ENCODE data around the gene RABGAP1L. TPM values are rescaled to one million over a fixed set of nuclear protein-coding genes. Genes with fewer than 3 reads are reported as not detected.
"Not testable (repeated sequence)": the region's sequence is repeated elsewhere in the genome, so short reads cannot be mapped to it uniquely, and the experiment has no call there.

RABGAP1L gene
- total RNA-seq, 2 experiments from 2014 or later, result 59.8 to 67.6 TPM

DNA sequence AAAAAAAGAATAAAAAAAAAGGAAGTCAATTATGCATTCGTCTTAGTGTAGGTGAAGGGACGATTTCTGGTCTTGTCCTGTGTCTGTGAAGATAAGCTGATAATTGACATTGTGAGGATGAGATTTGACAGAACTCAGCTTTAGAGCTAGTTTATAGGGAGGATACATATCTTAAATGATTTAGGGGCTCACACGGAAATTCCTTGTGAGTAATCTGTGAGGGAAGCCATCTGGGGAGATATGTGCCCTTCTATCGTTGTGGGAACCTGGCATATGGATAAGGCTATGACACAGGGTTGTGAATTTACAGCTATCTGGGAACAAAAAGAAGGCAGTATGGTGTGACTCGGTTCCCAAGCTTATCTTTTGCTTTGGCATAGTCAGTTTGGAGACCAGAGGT, 71.1 kb downstream of the RABGAP1L start:
- TF ChIP-seq, protein P1, sequence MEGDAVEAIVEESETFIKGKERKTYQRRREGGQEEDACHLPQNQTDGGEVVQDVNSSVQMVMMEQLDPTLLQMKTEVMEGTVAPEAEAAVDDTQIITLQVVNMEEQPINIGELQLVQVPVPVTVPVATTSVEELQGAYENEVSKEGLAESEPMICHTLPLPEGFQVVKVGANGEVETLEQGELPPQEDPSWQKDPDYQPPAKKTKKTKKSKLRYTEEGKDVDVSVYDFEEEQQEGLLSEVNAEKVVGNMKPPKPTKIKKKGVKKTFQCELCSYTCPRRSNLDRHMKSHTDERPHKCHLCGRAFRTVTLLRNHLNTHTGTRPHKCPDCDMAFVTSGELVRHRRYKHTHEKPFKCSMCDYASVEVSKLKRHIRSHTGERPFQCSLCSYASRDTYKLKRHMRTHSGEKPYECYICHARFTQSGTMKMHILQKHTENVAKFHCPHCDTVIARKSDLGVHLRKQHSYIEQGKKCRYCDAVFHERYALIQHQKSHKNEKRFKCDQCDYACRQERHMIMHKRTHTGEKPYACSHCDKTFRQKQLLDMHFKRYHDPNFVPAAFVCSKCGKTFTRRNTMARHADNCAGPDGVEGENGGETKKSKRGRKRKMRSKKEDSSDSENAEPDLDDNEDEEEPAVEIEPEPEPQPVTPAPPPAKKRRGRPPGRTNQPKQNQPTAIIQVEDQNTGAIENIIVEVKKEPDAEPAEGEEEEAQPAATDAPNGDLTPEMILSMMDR (IDR thresholded peaks at IDR 0.05), result no peak
- Histone ChIP-seq H3K36me3 (ENCODE audit: insufficient read depth, low read length) (peaks cover 31% of the 10 kb centered on the region), H3K4me1 (ENCODE audit: insufficient read depth, low read length) (no peaks in the 10 kb centered on the region), H3K4me3 (ENCODE audit: low read length) (no peak overlapping the region), H3K9me3 (ENCODE audit: control insufficient read depth in 1 of 2, insufficient read depth in 1 of 2, low read length in 2 of 2) (peaks cover 0 to 7% of the 10 kb centered on the region in 2 experiments), H3K27ac (ENCODE audit: low read depth in 1 of 2, low read length in 2 of 2) (no peak overlapping the region), H3K27me3 (ENCODE audit: control insufficient read depth in 1 of 2, insufficient read depth in 2 of 2, low read length in 2 of 2) (no peaks in the 10 kb centered on the region)
- ChIA-PET POLR2A (interaction anchor here (0.7 kb wide), 1 partner anchor 209 kb away, joined by 3 read pairs; the partner anchor contains the start of gene RC3H1), CTCF (interaction anchor here (0.6 kb wide), 1 partner anchor 610 kb away, joined by 3 read pairs; no protein-coding TSS in a partner anchor)
- no peak overlapping the region for H3K27ac Mint-ChIP-seq
- ATAC-seq (ENCODE audit: poor library complexity) (no peak), DNase-seq (no peak)
- H3K4me1 Mint-ChIP-seq (ENCODE audit: low read depth), result peaks cover 9% of the 10 kb centered on the region
- H3K27me3 Mint-ChIP-seq, result no peaks in the 10 kb centered on the region
- no peak overlapping the region for H3K4me3 Mint-ChIP-seq
- H3K36me3 Mint-ChIP-seq (ENCODE audit: low read depth), result peaks cover 60% of the 10 kb centered on the region
- intact Hi-C loops (cut with DNase I, micrococcal nuclease), result no loop called here
- peaks cover 6% of the 10 kb centered on the region for H3K9me3 Mint-ChIP-seq

DNA sequence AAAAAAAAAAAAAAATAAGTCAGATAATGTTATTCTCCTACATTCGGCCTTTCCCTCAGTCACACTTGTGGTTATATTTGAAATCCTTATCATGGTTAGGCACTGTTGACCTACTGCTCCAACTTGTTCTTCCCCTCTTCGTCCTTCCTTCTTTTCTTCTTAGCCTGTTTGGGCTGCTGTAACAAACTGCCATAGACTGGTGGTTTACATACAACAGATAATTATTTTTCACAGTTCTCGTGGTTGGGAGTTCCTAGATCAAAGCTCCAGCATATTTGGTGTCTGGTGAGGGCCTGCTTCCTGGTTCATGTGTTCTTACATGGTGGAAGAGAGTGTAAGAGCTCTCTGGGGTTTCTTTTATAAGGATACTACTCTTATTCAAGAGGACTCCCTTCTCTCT, 73.4 kb downstream of the RABGAP1L start:
- ATAC-seq (ENCODE audit: poor library complexity) (no peak), DNase-seq (no peak)
- CTCF ChIA-PET, result no interaction called here
- no peaks in the 10 kb centered on the region for H3K4me1 ChIP-seq (ENCODE audit: insufficient read depth, low read length)
- no peak overlapping the region for H3K27ac Mint-ChIP-seq
- POLR2A ChIA-PET, result no interaction called here
- H3K4me3 Mint-ChIP-seq, result no peak overlapping the region
- H3K27me3 ChIP-seq (ENCODE audit: control insufficient read depth in 1 of 2, insufficient read depth in 2 of 2, low read length in 2 of 2), result no peaks in the 10 kb centered on the region
- H3K4me3 ChIP-seq (ENCODE audit: low read length), result no peak overlapping the region
- TF ChIP-seq, protein P1 (IDR thresholded peaks at IDR 0.05), result no peak
- H3K9me3 Mint-ChIP-seq, result peaks cover 6% of the 10 kb centered on the region
- H3K27ac ChIP-seq (ENCODE audit: low read depth in 1 of 2, low read length in 2 of 2), result no peak overlapping the region
- no peaks in the 10 kb centered on the region for H3K27me3 Mint-ChIP-seq
- H3K9me3 ChIP-seq (ENCODE audit: control insufficient read depth in 1 of 2, insufficient read depth in 1 of 2, low read length in 2 of 2), result peaks cover 0 to 7% of the 10 kb centered on the region in 2 experiments
- peaks cover 31% of the 10 kb centered on the region for H3K36me3 ChIP-seq (ENCODE audit: insufficient read depth, low read length)
- H3K36me3 Mint-ChIP-seq (ENCODE audit: low read depth), result peaks cover 43% of the 10 kb centered on the region
- intact Hi-C loops (cut with DNase I, micrococcal nuclease), result no loop called here
- peaks cover 5% of the 10 kb centered on the region for H3K4me1 Mint-ChIP-seq (ENCODE audit: low read depth)

DNA sequence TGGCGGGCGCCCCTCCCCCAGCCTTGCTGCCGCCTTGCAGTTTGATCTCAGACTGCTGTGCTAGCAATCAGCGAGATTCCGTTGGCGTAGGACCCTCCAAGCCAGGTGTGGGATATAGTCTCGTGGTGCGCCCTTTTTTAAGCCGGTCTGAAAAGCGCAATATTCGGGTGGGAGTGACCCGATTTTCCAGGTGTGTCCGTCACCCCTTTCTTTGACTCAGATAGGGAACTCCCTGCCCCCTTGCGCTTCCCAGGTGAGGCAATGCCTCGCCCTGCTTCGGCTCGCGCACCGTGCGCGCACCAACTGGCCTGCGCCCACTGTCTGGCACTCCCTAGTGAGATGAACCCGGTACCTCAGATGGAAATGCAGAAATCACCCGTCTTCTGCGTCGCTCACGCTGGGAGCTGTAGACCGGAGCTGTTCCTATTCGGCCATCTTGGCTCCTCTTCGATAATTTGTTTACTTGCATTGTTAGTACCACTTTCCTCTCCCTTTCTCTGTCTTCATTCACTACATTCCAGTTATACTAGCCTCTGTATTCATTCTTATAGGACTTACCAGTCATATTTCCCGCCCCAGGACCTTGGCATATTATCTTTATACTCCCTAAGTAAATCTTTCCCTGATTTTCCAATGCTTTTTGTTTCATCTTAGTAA, 79.7 kb downstream of the RABGAP1L start:
- H3K27me3 ChIP-seq (ENCODE audit: control insufficient read depth in 1 of 2, insufficient read depth in 2 of 2, low read length in 2 of 2); ATAC-seq (ENCODE audit: poor library complexity); H3K4me1 ChIP-seq (ENCODE audit: insufficient read depth, low read length); H3K4me3 Mint-ChIP-seq; DNase-seq; H3K9me3 ChIP-seq (ENCODE audit: control insufficient read depth in 1 of 2, insufficient read depth in 1 of 2, low read length in 2 of 2); H3K27ac ChIP-seq (ENCODE audit: low read depth in 1 of 2, low read length in 2 of 2); H3K4me1 Mint-ChIP-seq (ENCODE audit: low read depth); H3K27ac Mint-ChIP-seq; CTCF ChIA-PET; H3K4me3 ChIP-seq (ENCODE audit: low read length); intact Hi-C loops (cut with DNase I, micrococcal nuclease); POLR2A ChIA-PET; H3K27me3 Mint-ChIP-seq; H3K9me3 Mint-ChIP-seq: not testable (repeated sequence)
- H3K36me3 ChIP-seq (ENCODE audit: insufficient read depth, low read length), result peaks cover 18% of the 10 kb centered on the region
- peaks cover 44% of the 10 kb centered on the region for H3K36me3 Mint-ChIP-seq (ENCODE audit: low read depth)

DNA sequence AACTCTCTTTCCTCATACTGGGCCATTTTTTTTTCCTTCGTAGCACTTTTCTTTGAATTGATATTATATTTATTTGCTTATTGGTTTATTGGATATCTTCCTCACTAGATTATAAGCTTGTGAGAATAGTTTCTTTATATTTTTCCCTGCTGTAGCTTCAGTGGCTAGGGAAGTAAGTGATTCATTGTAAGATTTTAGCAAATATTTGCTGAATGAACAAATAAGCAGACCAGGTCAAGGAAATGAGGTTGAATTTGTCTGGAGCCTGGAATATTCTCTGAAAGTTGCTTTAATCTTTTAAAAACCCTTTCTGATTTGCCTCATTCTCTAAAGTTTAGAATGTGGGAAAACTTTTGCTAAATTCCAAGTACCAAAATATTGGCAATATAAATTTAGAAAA, 80.2 kb downstream of the RABGAP1L start:
- Histone ChIP-seq H3K9me3 (ENCODE audit: control insufficient read depth in 1 of 2, insufficient read depth in 1 of 2, low read length in 2 of 2) (no peaks in the 10 kb centered on the region), H3K27ac (ENCODE audit: low read depth in 1 of 2, low read length in 2 of 2) (no peak overlapping the region), H3K36me3 (ENCODE audit: insufficient read depth, low read length) (peaks cover 22% of the 10 kb centered on the region), H3K4me3 (ENCODE audit: low read length) (no peak overlapping the region), H3K4me1 (ENCODE audit: insufficient read depth, low read length) (no peaks in the 10 kb centered on the region), H3K27me3 (ENCODE audit: control insufficient read depth in 1 of 2, insufficient read depth in 2 of 2, low read length in 2 of 2) (no peaks in the 10 kb centered on the region)
- H3K4me1 Mint-ChIP-seq (ENCODE audit: low read depth), result no peaks in the 10 kb centered on the region
- H3K27ac Mint-ChIP-seq, result no peak overlapping the region
- no peaks in the 10 kb centered on the region for H3K27me3 Mint-ChIP-seq
- H3K9me3 Mint-ChIP-seq, result no peaks in the 10 kb centered on the region
- TF ChIP-seq, protein P1 (IDR thresholded peaks at IDR 0.05), result no peak
- ATAC-seq (ENCODE audit: poor library complexity) (no peak), DNase-seq (no peak)
- no peak overlapping the region for H3K4me3 Mint-ChIP-seq
- H3K36me3 Mint-ChIP-seq (ENCODE audit: low read depth), result peaks cover 49% of the 10 kb centered on the region
- CTCF ChIA-PET, result interaction anchor here (0.6 kb wide), 1 partner anchor 194 kb away, joined by 3 read pairs; no protein-coding TSS in a partner anchor
- POLR2A ChIA-PET, result no interaction called here
- intact Hi-C loops (cut with DNase I, micrococcal nuclease), result no loop called here

Data from CD4-positive, alpha-beta T cell (primary cell).